MM.1S (cell line): ENCODE measurements around the gene OTUD6A.

Experiments used
- DNase-seq: peaks from one replicate; pipeline ENCODE4 v3.0.0-alpha.2; 2015
- H2AFZ ChIP-seq: fragments of 300-600 bp; sonication (generic); 2 replicates; pipeline ENCODE4 v1.6.0; 2016; ENCODE audit warnings: antibody characterized with exemption, low read length
- H3F3A ChIP-seq: fragments of 300-600 bp; sonication (generic); 2 replicates; pipeline ENCODE4 v1.6.1; 2016; ENCODE audit warnings: mild to moderate bottlenecking, antibody characterized with exemption, low read length, moderate library complexity, mixed read lengths; ENCODE audit not compliant: insufficient read depth
- H3K27ac ChIP-seq: fragments of 300-600 bp; sonication (generic); 2 replicates; pipeline ENCODE4 v1.5.1; 2016; ENCODE audit warnings: mild to moderate bottlenecking, low read length
- H3K27me3 ChIP-seq: fragments of 300-600 bp; sonication (generic); replicated peaks from 2 replicates; pipeline ENCODE4 v1.6.0; 2016; ENCODE audit warnings: low read length; ENCODE audit not compliant: insufficient read depth
- H3K36me3 ChIP-seq: fragments of 300-600 bp; sonication (generic); replicated peaks from 2 replicates; pipeline ENCODE4 v1.6.1; 2016; ENCODE audit warnings: mild to moderate bottlenecking, low read length, mixed read lengths; ENCODE audit not compliant: insufficient read depth
- H3K4me1 ChIP-seq: fragments of 300-600 bp; sonication (generic); 2 replicates; pipeline ENCODE4 v1.6.1; 2016; ENCODE audit warnings: low read length, mixed read lengths
- H3K4me2 ChIP-seq: fragments of 300-600 bp; sonication (generic); 2 replicates; pipeline ENCODE4 v1.6.0; 2016; ENCODE audit warnings: low read depth, low read length
- H3K4me3 ChIP-seq: fragments of 300-600 bp; sonication (generic); 2 replicates; pipeline ENCODE4 v1.5.1; 2016; ENCODE audit warnings: low read length, mixed read lengths
- H3K79me2 ChIP-seq: fragments of 300-600 bp; sonication (generic); 2 replicates; pipeline ENCODE4 v1.6.1; 2016; ENCODE audit warnings: mixed run types, low read length, mixed read lengths
- H3K9ac ChIP-seq: fragments of 300-600 bp; sonication (generic); 2 replicates; pipeline ENCODE4 v1.6.1; 2016; ENCODE audit warnings: low read length, mixed read lengths
- H3K9me2 ChIP-seq: fragments of 300-600 bp; sonication (generic); replicated peaks from 2 replicates; pipeline ENCODE4 v1.6.1; 2016; ENCODE audit warnings: mild to moderate bottlenecking, low read length, mixed read lengths; ENCODE audit not compliant: insufficient read depth
- H3K9me3 ChIP-seq: fragments of 300-600 bp; sonication (generic); replicated peaks from 2 replicates; pipeline ENCODE4 v1.6.1; 2016; ENCODE audit warnings: mild to moderate bottlenecking, low read length, mixed read lengths; ENCODE audit not compliant: insufficient read depth
- H4K20me1 ChIP-seq: fragments of 300-600 bp; sonication (generic); 2 replicates; pipeline ENCODE4 v1.6.1; 2016; ENCODE audit warnings: mild to moderate bottlenecking, low read length, moderate library complexity, mixed read lengths; ENCODE audit not compliant: insufficient read depth
- CTCF ChIP-seq: fragments of 300-600 bp; sonication (generic); IDR thresholded peaks from 2 replicates; pipeline ENCODE4 v1.5.1; 2016; ENCODE audit warnings: antibody characterized with exemption, low read length, mixed read lengths
- EZH2 ChIP-seq: fragments of 300-600 bp; sonication (generic); optimal IDR thresholded peaks from 2 replicates; pipeline ENCODE3; 2017; ENCODE audit warnings: low read depth, mild to moderate bottlenecking, antibody characterized with exemption, low read length, mixed read lengths
- EZH2phosphoT487 ChIP-seq: fragments of 300-600 bp; sonication (generic); IDR thresholded peaks from 2 replicates; pipeline ENCODE4 v1.6.1; 2018; ENCODE audit warnings: antibody characterized with exemption, low read length

Gene OTUD6A

GRCh38 chrX:70062076-70062475 is at the start of gene OTUD6A:
TSS of gene OTUD6A (plus strand) at chrX:70062457. CDS start at chrX:70062525, 68 bp downstream.
- DNase-seq: no peak
- no peaks in the 10 kb centered on the region for H3K79me2 ChIP-seq
- H3K4me1 ChIP-seq: no peaks in the 10 kb centered on the region
- no peaks in the 10 kb centered on the region for H3K27me3 ChIP-seq
- no peak within 1 kb of the TSS for H3K4me2 ChIP-seq
- no peaks in the 10 kb centered on the region for H3K9me2 ChIP-seq
- no peaks in the 10 kb centered on the region for H3K36me3 ChIP-seq
- no peak within 1 kb of the TSS for H3K9ac ChIP-seq
- TF ChIP-seq EZH2phosphoT487: no peak
- no peak within 1 kb of the TSS for H2AFZ ChIP-seq
- H4K20me1 ChIP-seq: no peaks in the 10 kb centered on the region
- no peaks in the 10 kb centered on the region for H3K9me3 ChIP-seq
- no peaks in the 10 kb centered on the region for H3F3A ChIP-seq
- H3K4me3 ChIP-seq: no peak within 1 kb of the TSS
- no peak within 1 kb of the TSS for H3K27ac ChIP-seq

GRCh38 chrX:70012756-70013155 is 49.5 kb upstream of the OTUD6A start:
- Histone ChIP-seq H3K9me3 (no peaks in the 10 kb centered on the region), H3K4me3 (no peak overlapping the region), H3K9ac (no peak overlapping the region), H2AFZ (no peak overlapping the region), H3K4me2 (no peak overlapping the region), H3F3A (no peaks in the 10 kb centered on the region), H3K9me2 (no peaks in the 10 kb centered on the region), H3K36me3 (no peaks in the 10 kb centered on the region), H4K20me1 (no peaks in the 10 kb centered on the region), H3K79me2 (no peaks in the 10 kb centered on the region), H3K27ac (no peak overlapping the region), H3K27me3 (no peaks in the 10 kb centered on the region), H3K4me1 (no peaks in the 10 kb centered on the region)
- no peak for TF ChIP-seq CTCF
- TF ChIP-seq EZH2phosphoT487: no peak
- no peak for TF ChIP-seq EZH2
- DNase-seq: no peak

- Histone ChIP-seq H3K27ac (no peak overlapping the region), H3K79me2 (no peaks in the 10 kb centered on the region)
- no peak for DNase-seq
These were observed 48.5 kb upstream of the OTUD6A start for GRCh38 chrX:70013466-70014381.

More at GRCh38 chrX:70013466-70014381, 48.5 kb upstream of the OTUD6A start:
- Histone ChIP-seq H3K36me3 (no peaks in the 10 kb centered on the region), H2AFZ (no peak overlapping the region), H3K9me3 (no peaks in the 10 kb centered on the region), H3K9me2 (no peaks in the 10 kb centered on the region), H4K20me1 (no peaks in the 10 kb centered on the region), H3K27me3 (no peaks in the 10 kb centered on the region), H3K4me1 (no peaks in the 10 kb centered on the region), H3K4me2 (no peak overlapping the region), H3K9ac (no peak overlapping the region), H3K4me3 (no peak overlapping the region), H3F3A (no peaks in the 10 kb centered on the region)
- TF ChIP-seq EZH2: no peak
- TF ChIP-seq EZH2phosphoT487: no peak
- no peak for TF ChIP-seq CTCF
